ENCODE data around the gene ATP6V1F. TPM values are rescaled to one million over a fixed set of nuclear protein-coding genes. Genes with fewer than 3 reads are reported as not detected.

ATP6V1F gene
- total RNA-seq, 1 experiment from 2014 or later = 115 TPM

GRCh38 chr7:128913870-128914565 is 51.4 kb downstream of the ATP6V1F start:
- H2BK12ac ChIP-seq (ENCODE audit: insufficient read length, low read depth, low read length) = no peak overlapping the region
- Mint-ChIP-seq H3K27me3 (ENCODE audit: low read depth) (peaks cover 21% of the 10 kb centered on the region), H3K4me3 (peak overlapping the region in 1 of 2 experiments; percentile 69; a peak in 3 of 5 replicates), H3K36me3 (ENCODE audit: insufficient read depth in 1 of 3, low read depth in 3 of 3) (no peaks in the 10 kb centered on the region), H3K4me1 (peaks cover 24 to 38% of the 10 kb centered on the region in 2 experiments), H3K27ac (peak overlapping the region in 1 of 3 experiments; percentile 50; a peak in 1 of 7 replicates), H3K9me3 (no peaks in the 10 kb centered on the region; a peak in 1 of 5 replicates)
- H3K23ac ChIP-seq (ENCODE audit: insufficient read length, low read depth, low read length) = no peak overlapping the region
- H4K8ac ChIP-seq (replicated peaks; ENCODE audit: insufficient read length, low read depth, low read length) = no peak overlapping the region
- H3K4me1 ChIP-seq (ENCODE audit: insufficient read depth, low read length) = peaks cover 7% of the 10 kb centered on the region; the same call in 1 of the 2 replicates
- H3K23me2 ChIP-seq (ENCODE audit: insufficient read length, low read depth, low read length, poor library complexity, severe bottlenecking) = peaks cover 25% of the 10 kb centered on the region
- no peak overlapping the region for H2BK120ac ChIP-seq (ENCODE audit: low read depth, low read length, poor library complexity, severe bottlenecking)
- H3K18ac ChIP-seq (ENCODE audit: insufficient read length, low read depth, low read length) = no peak overlapping the region
- no peak overlapping the region for H2AFZ ChIP-seq (ENCODE audit: low read length)
- no peak overlapping the region for H3K4ac ChIP-seq (ENCODE audit: low read depth, low read length)
- H3K79me2 ChIP-seq (ENCODE audit: insufficient read depth, low read length) = no peaks in the 10 kb centered on the region
- H3T11ph ChIP-seq (ENCODE audit: low read length) = no peak overlapping the region
- no peak for DNase-seq
- no peak overlapping the region for H4K5ac ChIP-seq (ENCODE audit: insufficient read length, low read depth, low read length)
- H2BK5ac ChIP-seq (ENCODE audit: insufficient read length, low read length) = no peak overlapping the region
- no peaks in the 10 kb centered on the region for H3K79me1 ChIP-seq (ENCODE audit: insufficient read depth, low read depth, low read length, poor library complexity, severe bottlenecking)
- no peak overlapping the region for H3K4me2 ChIP-seq (ENCODE audit: insufficient read depth, insufficient read length, low read length)
- no peak overlapping the region for H3K27ac ChIP-seq (ENCODE audit: insufficient read length, low read depth, low read length)
- H3K9me3 ChIP-seq (ENCODE audit: control insufficient read depth, low read depth, low read length) = no peaks in the 10 kb centered on the region
- H4K91ac ChIP-seq (ENCODE audit: insufficient read length, low read depth, low read length) = no peak overlapping the region
- H2BK15ac ChIP-seq (ENCODE audit: low read depth, low read length) = no peak overlapping the region
- H3K14ac ChIP-seq (ENCODE audit: insufficient read depth, low read length) = no peak overlapping the region; the same call in 1 of the 2 replicates
- no peak overlapping the region for H3K56ac ChIP-seq (ENCODE audit: insufficient read length, low read depth, low read length)
- no CpG with 5 or more reads among the region's 10 CpGs for WGBS (ENCODE audit: extremely low coverage, insufficient read length, low lambda C conversion rate)
- H2AK5ac ChIP-seq (ENCODE audit: insufficient read length, low read length) = no peak overlapping the region
- no peak overlapping the region for H3K9ac ChIP-seq (ENCODE audit: extremely low read depth, insufficient read length, low read length)
- peaks cover 10% of the 10 kb centered on the region; the same call in 1 of the 2 replicates for H3K27me3 ChIP-seq (ENCODE audit: insufficient read depth, low read length)
- no peak overlapping the region for H2BK20ac ChIP-seq (ENCODE audit: low read depth, low read length, poor library complexity, severe bottlenecking)
- TF ChIP-seq, protein P1, sequence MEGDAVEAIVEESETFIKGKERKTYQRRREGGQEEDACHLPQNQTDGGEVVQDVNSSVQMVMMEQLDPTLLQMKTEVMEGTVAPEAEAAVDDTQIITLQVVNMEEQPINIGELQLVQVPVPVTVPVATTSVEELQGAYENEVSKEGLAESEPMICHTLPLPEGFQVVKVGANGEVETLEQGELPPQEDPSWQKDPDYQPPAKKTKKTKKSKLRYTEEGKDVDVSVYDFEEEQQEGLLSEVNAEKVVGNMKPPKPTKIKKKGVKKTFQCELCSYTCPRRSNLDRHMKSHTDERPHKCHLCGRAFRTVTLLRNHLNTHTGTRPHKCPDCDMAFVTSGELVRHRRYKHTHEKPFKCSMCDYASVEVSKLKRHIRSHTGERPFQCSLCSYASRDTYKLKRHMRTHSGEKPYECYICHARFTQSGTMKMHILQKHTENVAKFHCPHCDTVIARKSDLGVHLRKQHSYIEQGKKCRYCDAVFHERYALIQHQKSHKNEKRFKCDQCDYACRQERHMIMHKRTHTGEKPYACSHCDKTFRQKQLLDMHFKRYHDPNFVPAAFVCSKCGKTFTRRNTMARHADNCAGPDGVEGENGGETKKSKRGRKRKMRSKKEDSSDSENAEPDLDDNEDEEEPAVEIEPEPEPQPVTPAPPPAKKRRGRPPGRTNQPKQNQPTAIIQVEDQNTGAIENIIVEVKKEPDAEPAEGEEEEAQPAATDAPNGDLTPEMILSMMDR (conservative IDR thresholded peaks at IDR 0.05) = no peak
- H4K20me1 ChIP-seq (ENCODE audit: control insufficient read depth, insufficient read depth, insufficient read length) = no peaks in the 10 kb centered on the region

All from H9 (cell line).